CD4-positive, alpha-beta T cell treated with Interleukin-12 subunit alpha and Interleukin-12 subunit beta, for 1 hour (primary cell): ENCODE data around the gene SORBS2.
"Not testable (repeated sequence)": the region's sequence is repeated elsewhere in the genome, so short reads cannot be mapped to it uniquely, and the experiment has no call there.

Source experiments
- DNase-seq: peaks from one replicate; pipeline ENCODE4 v3.0.0-alpha.2; 2020

The SORBS2 gene

GRCh38 chr4:185578284-185578683, 233.7 kb downstream of the SORBS2 start:
- DNase-seq: no peak

GRCh38 chr4:185576962-185577950, 234.7 kb downstream of the SORBS2 start:
- no peak for DNase-seq

GRCh38 chr4:185576314-185576961, 235.6 kb downstream of the SORBS2 start:
- DNase-seq: no peak

- DNase-seq: no peak
Measured at GRCh38 chr4:185573651-185574199, 238.3 kb downstream of the SORBS2 start.

GRCh38 chr4:185570727-185571126, 241.3 kb downstream of the SORBS2 start:
- no peak for DNase-seq

- DNase-seq: no peak
Measured at GRCh38 chr4:185567381-185568376, 244.3 kb downstream of the SORBS2 start.

GRCh38 chr4:185566972-185567371, 245.0 kb downstream of the SORBS2 start:
- DNase-seq: no peak

GRCh38 chr4:185566425-185566824, 245.6 kb downstream of the SORBS2 start:
- no peak for DNase-seq

- DNase-seq: no peak
Measured at GRCh38 chr4:185565696-185566095, 246.3 kb downstream of the SORBS2 start.

- DNase-seq: no peak
Measured at GRCh38 chr4:185564349-185564748, 247.6 kb downstream of the SORBS2 start.

GRCh38 chr4:185562531-185562930, 249.5 kb downstream of the SORBS2 start:
- no peak for DNase-seq

- DNase-seq: no peak
Measured at GRCh38 chr4:185560316-185560715, 251.7 kb downstream of the SORBS2 start.

- DNase-seq: no peak
Measured at GRCh38 chr4:185559915-185560281, 252.1 kb downstream of the SORBS2 start.

GRCh38 chr4:185559251-185559914, 252.6 kb downstream of the SORBS2 start:
- DNase-seq: not testable (repeated sequence)

GRCh38 chr4:185554365-185555126, 257.4 kb downstream of the SORBS2 start:
- no peak for DNase-seq

- DNase-seq: no peak
Measured at GRCh38 chr4:185552254-185552653, 259.7 kb downstream of the SORBS2 start.

- DNase-seq: no peak
Measured at GRCh38 chr4:185550933-185551332, 261.1 kb downstream of the SORBS2 start.

GRCh38 chr4:185549095-185549639, 262.8 kb downstream of the SORBS2 start:
- DNase-seq: no peak

GRCh38 chr4:185548587-185548986, 263.4 kb downstream of the SORBS2 start:
- DNase-seq: no peak

GRCh38 chr4:185546335-185546734, 265.7 kb downstream of the SORBS2 start:
- no peak for DNase-seq
